GM18873 (cell line): ENCODE data around the gene CMIP.

Experiments used
- ATAC-seq: cut with Tn5 transposase; IDR thresholded peaks from one replicate; pipeline ENCODE4 v1.9.1; 2021; ENCODE audit warnings: mild to moderate bottlenecking, moderate library complexity, moderate number of reproducible peaks; ENCODE audit not compliant: unreplicated experiment, low FRiP score

CMIP gene

DNA sequence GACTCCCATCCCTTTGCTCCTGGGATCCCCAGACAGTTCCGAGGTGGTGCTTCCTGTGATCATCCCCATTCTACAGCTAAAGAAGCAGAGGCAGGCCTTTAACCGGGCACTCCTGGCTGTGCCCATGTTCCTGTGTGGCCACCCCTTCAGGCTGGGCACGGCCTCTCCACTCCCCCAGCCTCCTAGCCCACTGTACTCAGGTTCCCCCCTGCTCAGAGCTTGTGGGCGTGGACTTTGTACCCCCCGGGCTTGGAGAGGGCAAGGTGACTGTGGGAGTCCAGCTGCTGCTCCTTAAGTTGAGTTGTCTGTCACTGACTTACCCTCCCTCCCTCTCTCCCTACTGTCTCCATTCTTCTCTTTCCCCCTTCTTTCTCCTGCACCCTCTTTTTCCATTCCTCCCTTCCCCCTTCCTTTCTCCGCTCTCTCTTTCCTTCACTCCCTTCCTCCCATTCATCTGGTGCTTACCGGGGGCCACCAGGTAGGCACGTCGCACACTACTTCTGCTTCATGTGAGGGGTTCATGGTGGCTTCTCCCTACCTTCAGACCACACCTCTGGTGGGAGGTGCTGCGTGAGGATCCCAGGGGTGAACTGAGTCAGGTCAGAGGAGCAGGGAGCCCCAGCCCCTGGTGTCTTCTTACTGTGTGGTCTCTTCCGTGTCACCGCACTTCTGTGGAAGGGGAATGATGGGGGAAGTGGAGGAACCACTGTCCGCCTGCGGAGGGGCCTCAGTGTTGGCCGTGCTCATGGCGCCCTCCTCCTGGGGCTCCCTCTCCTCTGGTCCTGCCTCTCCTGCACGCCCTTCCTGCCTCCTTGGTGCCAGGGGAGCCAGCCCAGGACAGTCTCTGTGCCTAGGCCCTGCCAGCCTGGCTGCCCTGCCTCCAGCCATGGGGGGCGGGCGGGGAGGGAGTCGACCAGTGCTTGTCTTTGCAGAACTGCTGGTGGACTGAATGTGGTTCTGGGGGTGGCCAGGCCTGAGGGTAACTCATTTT is 29.7 kb downstream of the CMIP start:
- no peak for ATAC-seq

DNA sequence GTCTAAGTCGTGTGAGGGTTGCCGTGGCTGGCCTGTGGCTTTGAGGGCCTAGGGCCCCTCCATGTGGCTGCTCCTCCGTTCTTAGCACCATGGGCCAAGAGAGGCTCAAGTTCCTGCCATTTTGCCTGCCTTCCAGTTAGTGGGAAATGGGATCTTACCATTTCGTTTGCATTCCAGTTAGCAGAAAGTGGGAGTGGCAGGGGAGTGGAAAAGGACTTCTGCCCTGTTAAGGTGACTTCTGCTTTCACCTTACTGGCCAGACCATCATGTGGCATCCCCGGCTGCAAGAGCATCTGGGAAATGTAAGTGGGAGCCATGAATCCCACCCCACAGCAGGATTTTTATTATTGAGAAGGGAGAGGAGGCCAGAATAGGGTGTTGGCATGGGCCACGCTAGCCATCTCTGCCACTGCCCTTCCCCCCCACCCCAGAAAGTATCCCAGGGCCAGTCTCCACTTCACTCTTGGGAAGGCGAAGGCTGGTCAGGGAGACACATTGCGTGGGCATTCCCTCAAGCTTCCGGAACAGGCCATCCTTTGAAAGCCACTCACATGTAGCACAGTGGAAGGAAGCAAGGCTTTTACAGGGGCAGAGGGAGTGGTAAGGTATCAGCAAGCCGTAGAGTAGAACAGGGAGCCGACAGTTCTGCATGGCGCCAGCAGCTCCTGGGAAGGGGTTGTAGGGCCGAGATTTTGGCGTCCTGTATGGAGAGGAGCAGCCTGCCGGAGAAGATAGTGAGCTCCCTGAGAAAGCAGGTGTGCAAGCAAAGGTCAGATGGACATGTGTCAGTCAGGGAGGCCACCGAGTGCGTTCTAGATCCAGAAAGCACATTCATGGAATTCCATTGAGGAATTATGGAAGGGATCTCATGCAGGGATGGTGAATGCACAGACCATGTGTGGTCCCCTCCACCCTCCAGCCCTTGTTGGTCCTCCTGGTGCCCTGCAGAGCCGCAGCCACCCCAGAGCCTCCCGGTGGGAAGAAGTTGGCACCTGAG is 33.4 kb downstream of the CMIP start:
- ATAC-seq = no peak

DNA sequence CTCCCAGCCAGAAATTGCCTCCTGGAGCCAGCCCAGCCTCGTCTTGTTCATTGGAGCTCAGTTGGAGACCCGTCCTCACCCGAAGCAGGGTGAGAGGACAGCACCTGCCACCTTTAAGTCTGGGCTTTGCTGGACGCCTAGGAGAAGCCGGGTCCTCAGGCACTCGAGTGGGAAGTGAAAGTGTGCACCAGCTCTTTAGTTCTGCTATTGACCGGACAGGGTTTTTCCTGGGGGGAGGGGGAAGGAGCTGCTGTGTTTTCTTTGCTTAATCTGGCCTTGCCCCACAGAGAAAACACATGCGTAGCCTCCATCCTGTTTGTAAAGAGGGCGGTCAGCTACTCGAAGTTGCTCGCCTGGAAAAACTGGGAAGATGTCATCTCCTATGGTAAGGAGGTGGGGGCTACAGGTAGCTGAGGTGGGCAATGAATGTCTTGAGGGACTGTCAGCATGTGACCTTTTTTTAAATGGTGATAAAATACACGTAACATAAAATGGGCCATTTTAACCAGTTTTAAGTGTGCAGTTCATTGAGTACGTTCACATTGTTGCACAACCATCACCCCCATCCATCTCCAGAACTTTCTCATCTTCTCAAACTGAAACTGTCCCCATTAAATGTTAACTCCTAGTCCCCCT is 34.4 kb downstream of the CMIP start:
- no peak for ATAC-seq

DNA sequence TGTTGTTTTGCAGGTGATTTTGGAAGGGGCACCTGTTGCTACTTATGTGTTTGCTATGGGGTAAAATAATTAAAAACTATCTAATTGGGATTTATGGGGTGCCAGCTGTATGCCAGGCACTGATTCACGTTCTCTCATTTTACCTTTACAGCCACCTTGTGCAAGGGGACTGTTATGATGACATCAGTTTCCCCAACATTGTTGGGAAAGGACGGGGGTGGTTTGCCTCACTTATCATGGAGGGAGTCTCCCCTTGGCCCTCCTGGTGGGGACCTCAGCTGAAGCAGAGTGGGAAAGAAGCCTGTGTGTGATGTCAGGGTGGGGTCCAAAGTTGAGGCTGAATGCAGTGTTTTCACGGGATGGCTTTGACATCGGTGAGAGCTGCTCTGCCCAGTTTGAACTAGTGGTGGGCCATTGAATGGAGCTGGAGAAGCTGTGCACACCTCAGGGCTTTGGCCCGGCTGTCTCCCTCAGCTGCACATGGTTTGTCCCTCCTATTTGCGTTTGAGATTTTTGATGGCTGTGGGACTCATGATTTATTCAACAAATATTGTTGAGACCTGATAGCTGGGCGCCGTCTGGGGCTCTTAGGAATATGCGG is 36.1 kb downstream of the CMIP start:
- ATAC-seq = no peak

DNA sequence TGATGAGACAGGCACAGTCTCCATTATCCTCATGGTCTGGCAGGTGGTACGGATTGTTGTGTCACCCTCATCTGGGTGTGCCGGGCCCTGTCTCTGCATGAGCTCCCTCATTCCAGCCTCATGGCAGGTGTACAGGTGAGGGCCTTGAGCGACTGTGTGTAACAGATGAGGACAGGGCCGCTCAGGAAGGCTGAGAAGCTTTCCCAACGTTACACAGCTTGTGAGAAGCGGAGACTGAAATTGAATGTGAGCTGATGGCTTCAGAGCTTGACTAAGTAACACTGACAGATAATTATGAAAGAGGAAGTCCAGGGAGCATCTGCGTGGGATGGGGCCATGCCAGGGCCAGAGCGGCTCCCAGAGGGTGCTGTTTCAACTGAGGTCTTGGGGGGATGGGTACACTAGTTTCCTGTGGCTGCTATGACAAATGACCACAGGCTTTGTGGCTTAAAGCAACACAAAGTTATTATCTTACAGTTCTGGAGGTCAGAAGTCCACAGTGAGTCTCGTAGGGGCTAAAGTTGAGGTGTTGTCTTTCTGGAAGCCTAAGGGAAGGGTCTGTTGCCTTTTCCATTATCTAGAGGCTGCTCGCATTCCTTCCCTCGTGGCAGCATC is 36.7 kb downstream of the CMIP start:
- peak; percentile 88 for ATAC-seq

DNA sequence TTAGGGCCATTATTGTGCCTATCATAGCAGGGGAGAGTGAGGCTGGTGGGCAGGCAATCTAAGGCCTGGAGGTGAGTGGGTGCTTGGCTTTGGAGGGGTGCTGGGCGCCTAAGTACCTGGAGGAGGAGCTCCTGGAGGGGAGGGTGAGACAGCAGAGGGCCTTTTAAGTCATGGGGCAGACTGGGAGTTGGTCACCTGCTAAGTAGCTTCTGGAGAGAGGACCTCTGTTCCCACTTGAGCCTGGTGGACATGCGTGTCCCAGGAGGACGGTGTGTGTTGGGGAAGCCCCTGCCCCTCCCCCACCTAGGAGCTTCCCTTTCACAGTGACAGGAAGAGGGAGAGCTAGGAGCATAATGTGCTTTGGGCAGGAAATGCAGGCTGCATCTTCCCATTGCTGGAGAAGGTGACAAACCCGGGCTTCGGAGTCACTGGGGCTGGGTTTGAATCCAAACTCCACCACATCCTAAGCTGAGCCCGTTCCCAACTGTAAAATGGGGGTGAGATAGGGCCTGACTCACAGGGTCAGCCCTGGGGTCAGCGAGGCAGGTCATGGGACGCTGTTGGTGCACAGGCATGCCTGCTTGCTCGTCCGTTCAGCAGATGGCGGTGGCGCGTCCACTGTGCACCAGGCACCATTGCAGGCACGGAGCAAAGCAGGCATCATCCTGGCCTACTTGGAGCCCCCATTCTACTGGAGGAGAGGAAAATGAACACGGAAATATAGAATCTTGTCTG is 37.9 kb downstream of the CMIP start:
- ATAC-seq = no peak

DNA sequence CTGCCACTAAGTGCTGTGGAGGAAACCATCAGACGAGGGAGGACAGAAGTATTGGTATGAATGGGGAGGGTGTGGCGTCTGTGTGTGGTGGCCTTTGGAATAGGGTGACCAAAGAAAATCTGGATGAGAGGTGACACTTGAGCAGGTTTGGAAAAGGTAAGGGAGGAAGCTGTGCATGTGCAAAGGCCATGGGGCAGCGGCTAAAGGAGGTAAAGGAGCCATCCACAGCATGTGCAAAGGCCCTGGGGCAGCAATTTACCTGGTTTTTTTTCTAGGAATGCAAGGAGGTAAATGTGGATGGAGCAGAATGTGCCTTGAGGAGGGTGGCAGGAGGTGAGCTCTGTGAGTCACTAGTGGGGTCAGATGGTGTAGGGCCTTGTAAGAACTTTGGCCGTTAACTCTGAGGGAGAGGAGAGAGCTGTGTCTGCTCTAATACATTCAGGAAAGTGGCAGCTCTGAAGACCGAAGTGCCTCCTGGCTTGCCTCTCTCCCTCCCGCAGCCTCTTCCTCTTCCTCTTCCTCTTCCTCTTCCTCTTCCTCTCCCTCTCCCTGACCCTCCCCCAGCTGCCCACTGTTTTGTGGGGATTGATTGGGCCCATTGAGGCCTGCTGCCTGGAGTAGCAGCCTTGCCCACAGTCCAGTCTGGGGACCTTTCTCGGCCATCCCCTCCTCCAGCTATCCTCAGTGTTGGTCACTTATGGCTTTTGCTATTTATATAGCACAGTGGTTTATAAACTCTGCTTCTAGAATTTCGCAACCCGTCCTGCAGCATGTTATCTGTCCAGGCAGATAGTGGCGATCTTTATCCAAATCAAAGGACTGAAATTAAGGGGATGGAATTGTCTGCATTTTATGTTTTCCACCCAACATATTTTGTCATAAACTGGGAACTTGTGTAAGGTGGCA is 38.7 kb downstream of the CMIP start:
- ATAC-seq = no peak

DNA sequence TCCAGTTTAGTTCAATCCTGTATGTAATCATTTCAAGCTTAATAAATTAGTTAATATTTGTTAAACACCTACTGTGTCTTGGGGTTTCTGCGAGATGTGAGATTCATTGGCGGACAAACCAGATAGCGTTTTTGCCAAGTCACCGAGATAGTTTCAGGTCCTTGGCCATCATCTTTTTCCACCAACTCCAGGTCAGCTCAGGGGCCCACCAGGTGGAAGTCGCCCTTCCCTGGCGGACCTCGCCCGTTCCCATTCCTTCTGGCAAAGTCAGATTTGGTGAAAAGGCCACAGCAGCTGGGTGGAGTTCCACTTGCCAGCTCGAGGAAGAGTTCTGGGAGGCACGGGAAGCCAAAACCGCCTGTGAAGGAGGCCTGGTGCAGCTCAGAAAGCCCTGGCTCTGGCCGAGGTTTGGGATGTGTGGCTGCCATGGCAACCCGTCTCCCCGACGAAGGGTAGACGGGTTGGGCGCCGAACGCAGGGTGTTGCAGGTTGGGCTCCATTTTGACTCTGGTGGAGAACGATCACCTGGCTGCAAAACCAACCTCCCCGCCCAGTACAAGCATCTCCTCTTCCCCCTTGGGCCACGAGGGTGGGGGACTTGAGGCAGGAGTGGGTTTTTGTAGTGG is 39.5 kb downstream of the CMIP start:
- ATAC-seq = no peak

DNA sequence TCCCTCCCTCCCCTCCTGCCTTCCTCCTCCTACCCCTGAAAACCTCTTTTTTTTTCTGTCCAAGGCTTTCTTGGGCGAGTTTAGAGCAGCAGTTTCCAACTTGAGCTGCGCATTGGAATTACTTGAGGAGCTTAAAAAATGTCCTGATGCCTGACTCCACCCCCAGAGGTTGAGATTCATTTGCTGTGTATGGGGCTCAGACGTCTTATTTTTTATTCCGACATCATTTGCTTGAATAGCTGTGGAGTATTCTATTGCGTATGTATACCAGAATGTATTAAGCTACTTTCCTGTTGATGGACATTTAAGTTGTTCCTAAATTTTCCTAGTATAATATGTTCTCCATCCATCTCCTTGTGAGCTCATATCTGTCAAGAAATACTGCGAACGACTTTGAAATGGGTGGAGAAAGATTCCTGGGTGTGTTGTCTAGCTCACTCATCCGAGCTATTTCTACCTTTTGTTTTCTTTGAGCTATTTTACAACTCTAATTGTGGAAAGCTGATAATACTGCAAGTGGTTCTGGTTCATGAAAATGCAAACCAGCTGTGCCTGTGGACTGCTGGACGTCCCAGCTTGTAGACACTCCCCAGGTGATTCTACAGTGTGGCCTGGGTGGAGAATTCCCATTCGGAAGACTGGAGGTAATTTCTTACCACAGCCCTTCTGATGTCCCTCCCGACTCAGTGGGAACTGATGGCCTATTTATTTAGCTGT is 40.5 kb downstream of the CMIP start:
- ATAC-seq = no peak

DNA sequence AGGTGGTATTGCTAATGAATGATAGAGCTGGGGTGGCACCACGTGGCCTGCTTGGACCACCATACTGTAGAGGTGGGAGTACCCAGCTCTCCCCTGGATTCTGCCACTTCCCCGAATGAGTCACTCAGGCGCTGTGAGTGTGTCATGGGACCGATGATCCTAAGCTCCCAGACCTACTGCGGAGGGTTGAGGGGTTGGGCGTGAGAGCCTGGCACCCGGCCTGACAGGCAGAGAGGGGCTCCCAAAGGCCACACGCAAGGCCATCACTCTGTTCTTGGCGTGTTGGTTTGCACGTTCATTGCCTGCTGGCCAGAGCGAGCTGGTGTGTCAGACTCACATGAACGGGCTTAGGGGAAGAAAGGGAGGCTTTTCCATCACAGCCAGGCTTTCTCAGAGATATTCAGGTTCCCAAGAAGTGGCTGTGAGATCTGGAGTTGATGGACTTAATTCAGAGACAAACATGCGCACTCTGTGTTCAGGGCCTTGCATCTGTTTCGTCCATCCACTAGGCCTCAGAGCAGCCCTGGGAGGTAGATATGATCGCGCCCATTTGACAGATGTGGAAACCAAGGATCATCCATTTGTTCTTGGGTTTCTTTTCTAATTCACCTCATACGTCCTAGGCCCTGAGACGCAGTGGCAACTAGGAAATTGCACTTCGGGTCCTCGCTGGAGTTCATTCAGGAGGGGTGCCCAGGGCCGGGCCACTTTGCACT is 41.4 kb downstream of the CMIP start:
- no peak for ATAC-seq

DNA sequence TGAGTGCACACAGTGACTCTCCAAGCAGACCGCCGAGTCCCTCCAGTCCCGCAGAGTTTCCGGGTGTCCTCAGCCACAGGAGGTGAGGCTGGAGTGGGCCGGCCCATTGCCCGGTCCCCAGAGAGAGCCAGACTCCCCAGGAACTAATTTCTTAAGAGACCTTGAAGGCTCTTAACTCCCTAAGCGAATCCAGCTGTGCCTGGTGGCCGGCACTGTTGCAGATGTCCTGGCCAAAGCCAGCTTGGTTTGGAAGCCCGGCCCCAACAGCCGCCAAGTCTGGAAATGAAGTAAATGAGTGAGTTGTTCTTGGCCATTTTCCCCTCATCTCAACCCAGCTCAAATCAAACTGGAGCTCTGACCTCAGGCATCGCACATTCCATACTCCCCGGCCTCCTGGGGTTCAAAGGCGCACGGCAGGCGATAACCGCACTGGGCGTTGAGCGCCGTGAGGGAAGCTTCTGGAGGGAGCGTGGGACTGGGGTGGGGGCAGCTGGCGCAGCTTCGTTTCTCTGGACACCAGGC is 42.0 kb downstream of the CMIP start:
- no peak for ATAC-seq

DNA sequence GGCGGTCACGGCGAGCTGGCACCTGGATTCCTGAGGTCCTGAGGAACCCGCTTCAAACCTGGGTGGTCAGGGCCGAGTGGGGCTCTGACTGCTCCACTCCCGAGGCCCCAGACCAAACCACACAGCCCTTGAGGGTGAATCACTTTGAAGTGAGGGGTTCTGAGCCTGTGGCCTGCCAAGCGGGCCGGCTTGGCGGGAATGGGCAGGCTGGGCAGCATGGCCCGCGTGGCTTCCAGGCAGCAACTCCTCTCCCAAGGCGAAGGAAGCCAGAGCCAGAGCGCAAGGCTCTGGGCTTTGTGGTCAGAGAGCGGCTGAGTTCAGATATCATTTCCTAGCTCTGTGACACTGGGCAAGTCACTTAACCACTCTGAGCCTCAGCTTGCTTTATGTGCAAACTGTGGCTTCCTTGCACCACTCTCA is 42.7 kb downstream of the CMIP start:
- ATAC-seq = no peak

DNA sequence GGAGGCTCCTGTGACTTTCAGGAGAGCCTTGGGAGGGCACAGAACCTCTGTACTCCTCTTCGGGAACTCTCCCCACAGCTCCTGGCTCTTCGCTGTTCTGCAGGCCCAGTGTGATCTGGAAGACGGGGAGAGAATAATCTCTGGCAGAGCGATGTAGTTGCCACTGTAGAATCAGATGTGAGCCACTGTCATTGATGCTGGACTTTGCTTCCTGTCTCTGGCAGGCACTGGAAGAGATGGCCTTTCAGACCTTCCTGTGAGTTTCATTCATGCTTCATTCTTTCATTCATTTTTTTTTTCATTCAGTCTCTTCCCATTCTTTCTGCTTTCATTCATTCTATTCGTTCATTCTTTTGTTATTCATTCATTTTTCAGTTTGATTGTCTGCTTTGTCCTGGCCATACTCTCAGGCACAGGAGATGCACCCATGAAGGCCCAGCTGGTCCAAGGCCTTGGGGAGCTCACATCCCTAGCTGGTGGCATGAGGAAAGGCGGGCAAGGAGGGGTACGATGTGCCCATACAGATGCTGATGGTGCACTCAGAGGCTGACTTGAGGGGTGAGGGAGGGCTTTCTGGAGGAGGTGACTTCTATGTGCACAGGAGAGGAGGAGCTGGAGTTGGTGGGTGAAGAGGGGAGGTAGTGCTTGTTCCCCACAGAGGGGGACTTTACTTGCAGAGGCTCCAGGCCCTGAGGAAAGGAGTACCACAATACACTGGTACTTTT is 44.2 kb downstream of the CMIP start:
- no peak for ATAC-seq

DNA sequence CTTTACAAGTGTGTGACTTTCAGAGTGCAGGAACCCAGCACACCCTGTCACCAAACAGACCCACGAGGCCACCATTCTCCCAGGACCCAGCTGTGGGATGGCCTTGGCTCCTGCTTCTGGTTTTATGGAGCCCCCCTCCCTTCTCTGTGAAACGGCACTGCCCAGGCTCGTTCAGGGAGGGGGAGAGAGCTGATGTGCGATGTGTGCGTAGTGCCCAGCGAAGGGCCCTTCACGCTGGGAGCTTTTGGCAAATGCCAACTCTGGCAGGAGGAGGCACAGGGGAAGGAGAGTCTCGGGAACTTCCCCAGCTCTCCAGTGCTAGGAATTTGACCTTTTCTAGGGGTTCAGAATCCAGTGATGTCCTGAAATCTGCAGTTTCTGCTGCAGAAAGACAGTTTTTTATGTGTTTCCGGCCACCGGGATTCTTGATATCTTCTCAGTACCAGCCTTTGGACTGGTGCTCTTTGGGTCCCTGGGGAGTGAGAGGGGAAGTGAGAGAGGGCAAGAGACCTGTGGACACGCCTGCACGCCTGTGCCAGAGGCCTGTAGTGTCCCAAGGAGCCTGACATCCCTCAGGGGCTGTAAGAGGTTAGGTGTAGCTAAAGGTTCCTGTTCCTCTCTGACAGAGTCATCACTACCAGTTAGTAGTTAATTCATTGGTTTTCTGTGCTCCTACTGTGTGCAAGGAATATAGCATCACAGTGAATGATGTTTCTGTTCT is 45.1 kb downstream of the CMIP start:
- ATAC-seq = no peak
